Measurements from ENCODE around the gene PIGK.

PIGK gene

DNA sequence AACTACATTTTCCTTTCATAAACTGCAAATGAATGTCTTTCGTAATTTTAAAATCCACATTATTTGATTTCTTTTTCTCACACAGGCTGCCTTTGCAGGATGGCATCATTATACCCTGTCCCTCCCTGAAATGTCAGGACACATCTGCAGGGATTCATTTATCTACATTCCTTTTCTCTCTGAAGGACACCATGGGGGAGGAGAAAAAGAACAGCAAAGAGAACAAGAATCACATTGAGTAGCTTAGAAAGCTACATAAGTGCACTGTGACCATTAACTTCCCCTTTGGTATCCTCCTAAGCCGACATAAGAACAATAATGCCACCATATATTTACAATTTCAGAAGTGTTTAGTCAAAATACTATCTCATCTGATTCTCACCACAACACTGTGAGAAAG, 129.5 kb downstream of the PIGK start:
- no peak for DNase-seq

DNA sequence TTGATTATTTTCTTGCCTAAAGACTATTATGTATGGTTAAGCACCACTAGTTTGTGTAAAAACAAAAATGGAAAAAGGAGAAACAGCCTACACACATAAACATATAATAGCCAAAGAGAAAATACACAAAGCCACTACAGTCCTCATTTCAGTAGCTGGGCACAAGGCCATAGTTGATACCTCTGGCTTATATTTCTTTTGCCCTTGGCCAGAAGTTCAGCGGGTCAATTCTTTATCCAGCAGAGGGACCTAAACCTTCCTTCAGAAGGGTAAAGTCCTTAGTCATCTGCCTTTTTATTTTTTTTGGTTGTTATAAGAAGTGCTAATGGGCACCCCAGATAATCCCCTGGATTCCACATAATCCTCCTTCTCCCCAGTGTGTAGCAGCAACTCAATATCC, 134.1 kb downstream of the PIGK start:
- DNase-seq: no peak

- DNase-seq: no peak
Measured at GRCh38 chr1:77084457-77084856, 134.8 kb downstream of the PIGK start.

DNA sequence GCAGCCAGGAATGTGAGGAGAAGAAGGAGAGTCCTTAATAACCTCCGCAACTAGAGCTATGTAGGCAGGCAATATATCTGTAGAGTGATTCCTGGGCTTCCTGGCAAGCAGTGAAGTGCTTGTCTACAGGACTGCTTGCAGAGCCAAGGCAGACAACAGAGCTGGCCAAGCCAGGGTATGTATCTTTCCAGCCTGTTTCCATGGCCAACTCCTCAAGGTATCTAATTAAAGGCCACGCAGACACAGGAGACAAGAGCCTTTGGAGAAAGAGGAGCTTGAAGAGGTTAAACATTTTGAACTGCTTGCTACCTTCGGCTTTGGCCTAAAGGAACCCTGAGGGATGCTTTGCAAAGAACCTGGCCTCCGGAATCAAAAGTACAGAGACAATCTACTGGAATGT, 137.4 kb downstream of the PIGK start:
- no peak for DNase-seq

DNA sequence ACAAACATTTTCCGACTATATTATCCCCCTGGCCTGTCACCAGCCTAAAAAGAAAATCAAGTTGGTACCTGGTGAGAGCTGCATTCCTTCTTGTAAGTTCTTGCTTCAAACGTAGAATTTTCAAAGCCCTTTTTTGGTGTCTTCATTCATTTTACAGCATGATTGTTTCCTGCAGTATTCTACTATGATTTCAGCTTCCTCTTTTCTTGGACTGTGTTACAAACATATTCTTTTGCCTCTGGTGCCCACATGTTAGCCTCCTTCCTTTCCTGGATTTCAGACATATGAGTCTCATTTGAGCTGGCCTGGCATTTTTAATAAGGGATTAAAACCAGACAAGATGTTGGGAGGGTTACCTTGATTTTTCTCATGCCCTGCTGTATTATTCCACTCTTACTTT, 142.5 kb downstream of the PIGK start:
- no peak for DNase-seq

DNA sequence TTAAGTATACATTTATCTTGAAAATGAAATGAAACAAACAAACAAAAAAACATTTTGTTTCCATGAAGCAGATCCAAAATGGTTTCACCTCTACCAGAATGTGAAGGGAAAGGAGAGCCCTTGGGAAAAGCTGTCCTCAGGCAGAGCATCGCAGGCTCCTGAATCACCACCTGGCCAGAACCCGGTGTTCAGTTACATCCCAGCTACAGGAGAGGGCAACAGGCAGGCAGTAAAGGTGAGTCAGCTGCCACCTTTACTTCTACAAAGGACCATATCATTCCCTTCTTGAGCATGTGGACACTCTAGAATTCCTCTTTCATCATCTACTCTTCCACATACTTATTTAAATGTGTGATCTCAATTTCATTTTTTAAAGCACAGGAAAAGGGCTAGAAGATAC, 151.2 kb downstream of the PIGK start:
- DNase-seq: no peak

DNA sequence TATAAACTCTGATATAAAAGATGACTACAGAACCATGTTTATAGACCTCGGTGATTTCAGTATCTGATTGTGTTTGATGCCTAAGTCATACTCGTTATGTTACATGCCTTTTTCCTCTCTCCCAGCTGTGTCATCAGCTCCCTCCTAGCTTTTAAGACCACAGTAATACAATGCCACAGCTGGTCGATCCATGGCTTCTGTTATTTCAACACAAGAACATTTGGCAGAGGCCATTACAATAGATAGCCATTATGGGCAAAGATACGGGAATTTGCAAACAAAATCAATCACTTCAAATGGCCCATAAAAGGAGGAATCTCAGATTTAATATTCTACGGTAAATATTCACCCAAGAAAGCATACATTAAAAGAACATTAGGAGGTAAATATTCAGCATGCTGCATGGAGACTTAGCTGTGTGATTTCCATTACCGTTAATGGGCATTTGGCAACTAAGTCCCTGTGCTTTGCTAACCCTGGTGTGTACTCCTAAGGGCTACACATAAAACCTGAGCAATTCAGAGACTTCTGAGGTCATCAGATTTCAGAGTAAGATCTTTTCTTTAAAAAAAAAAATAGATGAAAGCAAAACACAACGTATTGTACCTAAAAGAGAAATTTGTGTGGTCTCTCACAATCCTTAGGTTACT, 153.4 kb downstream of the PIGK start:
- no peak for DNase-seq

DNA sequence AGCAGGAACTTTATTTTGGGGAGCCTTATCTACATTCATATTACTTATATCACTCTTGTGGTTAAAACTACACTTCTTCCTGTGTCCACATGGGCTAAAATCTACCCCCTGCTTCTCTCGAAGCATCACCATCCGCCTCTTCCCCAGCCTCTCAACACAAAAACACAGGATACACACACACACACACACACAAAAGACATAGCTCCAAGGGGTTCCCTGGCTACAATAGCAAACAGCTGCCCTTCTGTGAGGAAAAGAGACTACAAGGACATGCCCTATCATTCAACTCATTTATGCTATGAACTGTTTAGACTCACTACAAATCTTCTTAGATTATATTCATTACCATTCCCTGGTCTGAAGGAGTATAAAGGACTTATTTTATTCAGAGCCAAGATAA, 155.0 kb downstream of the PIGK start:
- DNase-seq: no peak

- DNase-seq: no peak
Measured at GRCh38 chr1:77063118-77063517, 156.1 kb downstream of the PIGK start.

- DNase-seq: no peak
Measured at GRCh38 chr1:77061162-77061561, 158.1 kb downstream of the PIGK start.

DNA sequence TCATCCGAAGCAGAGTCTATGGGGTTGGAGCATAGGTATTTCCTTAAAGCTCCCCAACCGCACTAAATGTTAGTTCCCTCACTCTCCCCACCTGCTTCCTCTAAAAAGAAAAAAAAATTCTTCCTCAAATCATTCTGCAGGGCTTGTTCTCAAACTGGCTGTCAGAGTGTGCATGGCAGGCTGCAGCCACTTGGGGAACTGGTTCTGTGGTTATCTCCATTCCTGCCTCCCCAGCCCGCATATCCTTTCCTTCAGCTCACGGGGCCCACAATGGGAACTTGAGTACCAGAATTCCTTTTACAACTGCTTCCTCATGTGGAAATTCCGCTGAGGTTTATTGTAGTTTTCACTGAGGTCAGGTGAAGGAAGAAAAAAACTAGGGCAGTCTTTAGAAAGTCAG, 159.2 kb downstream of the PIGK start:
- no peak for DNase-seq

DNA sequence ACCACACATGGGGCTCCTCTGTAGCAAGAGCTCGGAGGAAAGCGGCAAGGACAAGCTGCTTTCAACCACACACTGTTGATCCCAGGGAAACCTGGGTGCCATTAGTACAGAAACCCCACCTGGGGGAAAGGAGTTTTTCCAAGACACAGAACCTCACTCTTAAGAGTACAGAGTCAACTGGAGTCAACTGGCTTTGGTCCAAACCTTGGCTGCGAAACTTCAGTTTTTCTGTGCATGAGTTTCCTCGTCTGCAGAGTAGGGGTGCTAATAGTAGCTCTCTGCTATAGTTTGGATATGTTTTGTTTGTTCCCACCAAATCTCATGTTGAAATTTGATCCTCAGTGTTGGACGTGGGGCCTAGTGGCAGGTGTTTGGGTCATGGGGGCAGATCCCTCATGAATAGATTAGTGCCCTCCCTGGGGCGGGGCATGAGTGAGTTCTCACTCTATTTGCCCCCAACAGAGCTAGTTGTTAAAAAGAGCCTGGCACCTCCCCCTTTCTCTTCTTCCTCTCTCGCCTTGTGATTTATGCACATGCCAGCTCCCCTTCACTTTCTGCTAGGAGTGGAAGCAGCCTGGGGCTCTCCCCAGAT, 161.1 kb downstream of the PIGK start:
- no peak for DNase-seq

DNA sequence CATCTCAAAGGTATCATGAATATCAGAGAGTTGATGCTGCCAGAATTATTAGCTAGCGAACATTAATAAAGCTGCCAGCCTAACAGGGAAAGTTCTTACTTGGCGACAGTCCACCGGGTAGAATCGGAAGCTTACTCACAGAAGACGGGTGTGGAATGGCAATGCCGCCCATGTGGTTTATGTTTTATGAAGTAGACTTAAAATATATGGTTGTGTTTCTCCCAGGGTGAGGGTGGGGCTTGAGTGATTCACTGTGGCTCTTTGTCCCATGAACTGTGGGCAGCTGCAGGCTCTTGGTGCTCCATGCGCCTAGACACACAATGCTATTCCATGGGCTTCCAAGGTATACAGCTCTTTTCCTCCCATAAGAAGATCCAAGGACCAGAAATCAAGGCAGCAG, 162.7 kb downstream of the PIGK start:
- DNase-seq: no peak

DNA sequence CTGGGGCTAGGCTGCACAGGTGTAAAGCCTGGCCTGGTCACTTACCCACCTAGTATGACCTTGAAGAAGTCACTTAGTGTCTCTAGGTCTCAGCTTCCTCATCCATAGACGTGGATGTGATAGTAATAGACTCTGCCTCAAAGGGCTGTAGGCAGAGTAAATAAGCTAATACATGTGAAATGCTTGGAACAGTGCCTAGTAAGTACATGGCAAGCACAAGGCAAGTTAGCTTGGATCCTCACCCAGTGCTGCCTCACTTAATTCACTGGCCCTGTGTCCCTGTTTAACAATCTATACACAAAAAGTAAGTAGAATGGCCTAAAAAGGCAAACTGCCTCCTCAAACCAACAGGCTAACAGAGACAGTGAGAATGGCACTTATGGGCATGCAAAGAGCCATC, 167.8 kb downstream of the PIGK start:
- DNase-seq: no peak

- DNase-seq: no peak
Measured at GRCh38 chr1:77048615-77049005, 170.6 kb downstream of the PIGK start.

- peak; percentile 14 for DNase-seq
Measured at GRCh38 chr1:77047978-77048614, 171.1 kb downstream of the PIGK start.

GRCh38 chr1:77047575-77047974, 171.7 kb downstream of the PIGK start:
- DNase-seq: no peak

GRCh38 chr1:77044133-77044849, 174.9 kb downstream of the PIGK start:
- no peak for DNase-seq

DNA sequence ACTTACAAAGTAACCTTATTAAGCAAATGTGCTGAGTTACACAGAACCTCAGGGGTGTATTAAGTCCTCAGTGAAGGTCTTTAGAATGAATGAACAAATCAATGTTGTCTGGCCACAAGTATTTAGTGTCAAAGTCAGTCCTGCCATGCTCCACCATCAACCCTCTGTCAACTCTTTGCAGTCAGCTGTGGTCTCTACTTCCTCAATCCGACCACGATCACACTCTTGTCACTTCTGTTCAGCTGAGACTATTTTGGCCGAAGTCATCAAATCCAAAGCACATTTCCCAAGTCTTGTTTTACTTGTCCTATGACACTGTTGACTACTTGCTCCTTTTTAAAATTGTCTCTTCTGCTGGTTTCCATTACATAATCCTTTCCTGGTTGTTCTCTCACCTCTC, 178.4 kb downstream of the PIGK start:
- DNase-seq: no peak

GRCh38 chr1:77039739-77040138, 179.5 kb downstream of the PIGK start:
- DNase-seq: no peak

GRCh38 chr1:77039111-77039510, 180.1 kb downstream of the PIGK start:
- DNase-seq: no peak
